Measurements from ENCODE around the gene ARHGAP26.

DNA sequence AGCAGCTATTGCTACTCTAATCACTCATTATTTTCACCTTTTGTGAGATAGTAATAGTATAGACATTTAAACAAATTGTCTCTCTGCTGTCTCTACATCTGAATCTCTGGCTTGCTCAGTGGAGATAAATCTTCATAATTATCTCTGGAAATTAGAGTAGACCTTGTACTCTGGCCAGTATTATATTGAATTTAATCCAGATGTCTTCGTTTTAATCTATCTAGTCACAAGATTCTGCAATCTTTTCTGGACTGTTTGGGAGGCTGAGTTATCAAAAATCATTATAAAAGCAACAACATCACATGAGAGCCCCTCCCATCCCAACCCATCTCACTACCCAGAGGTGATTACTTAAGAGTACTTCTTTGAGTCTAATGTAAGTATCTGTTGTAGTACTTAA, 19.0 kb downstream of the ARHGAP26 start:
- TF ChIP-seq REST (IDR thresholded peaks at IDR 0.05; ENCODE audit: insufficient read depth in 1 of 2, low read depth in 2 of 2, low read length in 2 of 2) = no peak
- TF ChIP-seq POLR2AphosphoS5 (IDR thresholded peaks at IDR 0.05; ENCODE audit: low read depth, low read length) = no peak
- TF ChIP-seq SIN3A (IDR thresholded peaks at IDR 0.05; ENCODE audit: borderline replicate concordance, insufficient read depth, low read length) = no peak

All from PFSK-1 (cell line).